GM21381 (cell line): ENCODE data around the gene HOXA13.

Experiments used
- ATAC-seq: cut with Tn5 transposase; IDR thresholded peaks from one replicate; pipeline ENCODE4 v1.9.1; 2021; ENCODE audit warnings: mild to moderate bottlenecking, moderate library complexity; ENCODE audit not compliant: unreplicated experiment

Gene HOXA13

GRCh38 chr7:27172315-27172774 is 27.5 kb downstream of the HOXA13 start:
- ATAC-seq = no peak

- no peak for ATAC-seq
Observed at GRCh38 chr7:27171637-27172314, 28.1 kb downstream of the HOXA13 start.

- ATAC-seq = no peak
Observed at GRCh38 chr7:27171325-27171636, 28.6 kb downstream of the HOXA13 start.

- no peak for ATAC-seq
Observed at GRCh38 chr7:27170426-27171324, 29.2 kb downstream of the HOXA13 start.

- ATAC-seq = no peak
Observed at GRCh38 chr7:27169658-27170425, 30.0 kb downstream of the HOXA13 start.

- no peak for ATAC-seq
Observed at GRCh38 chr7:27168265-27168947, 31.5 kb downstream of the HOXA13 start.

GRCh38 chr7:27167916-27168264 is 32.0 kb downstream of the HOXA13 start:
- no peak for ATAC-seq

- no peak for ATAC-seq
Observed at GRCh38 chr7:27166531-27167505, 33.1 kb downstream of the HOXA13 start.

GRCh38 chr7:27165996-27166530 is 33.8 kb downstream of the HOXA13 start:
- ATAC-seq = no peak

GRCh38 chr7:27165089-27165995 is 34.5 kb downstream of the HOXA13 start, which contains the start of gene HOXA9:
TSS of gene HOXA9 (minus strand) at chr7:27165537. CDS start at chr7:27165457, 80 bp downstream.
- ATAC-seq = no peak

- ATAC-seq = no peak
Observed at GRCh38 chr7:27164367-27165088, 35.4 kb downstream of the HOXA13 start.

- ATAC-seq = no peak
Observed at GRCh38 chr7:27164045-27164366, 35.9 kb downstream of the HOXA13 start.

GRCh38 chr7:27163288-27164044 is 36.4 kb downstream of the HOXA13 start:
- ATAC-seq = no peak

- ATAC-seq = no peak
Observed at GRCh38 chr7:27162561-27163287, 37.2 kb downstream of the HOXA13 start.

- no peak for ATAC-seq
Observed at GRCh38 chr7:27161721-27162560, 38.0 kb downstream of the HOXA13 start.
